Stromal cell of bone marrow (primary cell): ENCODE measurements around the gene CAMK1D.
A peak's percentile ranks its signal among the peaks of the same experiment; 100 is the strongest.
"Not testable (repeated sequence)": the region's sequence is repeated elsewhere in the genome, so short reads cannot be mapped to it uniquely, and the experiment has no call there.

Experiments
- DNase-seq: peaks from one replicate; pipeline ENCODE4 v3.0.0-alpha.2; 2012; ENCODE audit warnings: low read depth

Gene CAMK1D

GRCh38 chr10:12725580-12725888, 376.2 kb downstream of the CAMK1D start:
- not testable (repeated sequence) for DNase-seq

- DNase-seq, result no peak
Observed at GRCh38 chr10:12726971-12727831, 377.9 kb downstream of the CAMK1D start.

GRCh38 chr10:12727832-12728215, 378.5 kb downstream of the CAMK1D start:
- no peak for DNase-seq

- DNase-seq, result no peak
Observed at GRCh38 chr10:12728494-12728893, 379.1 kb downstream of the CAMK1D start.

GRCh38 chr10:12729885-12730284, 380.5 kb downstream of the CAMK1D start:
- no peak for DNase-seq

GRCh38 chr10:12730809-12731519, 381.6 kb downstream of the CAMK1D start:
- peak; percentile 71 for DNase-seq

GRCh38 chr10:12733271-12733670, 383.9 kb downstream of the CAMK1D start:
- DNase-seq, result no peak

GRCh38 chr10:12735843-12736462, 386.6 kb downstream of the CAMK1D start:
- no peak for DNase-seq

GRCh38 chr10:12740813-12741212, 391.5 kb downstream of the CAMK1D start:
- DNase-seq, result no peak

GRCh38 chr10:12741360-12741804, 392.0 kb downstream of the CAMK1D start:
- no peak for DNase-seq

GRCh38 chr10:12742771-12743170, 393.4 kb downstream of the CAMK1D start:
- no peak for DNase-seq

- DNase-seq, result not testable (repeated sequence)
Observed at GRCh38 chr10:12743466-12743865, 394.1 kb downstream of the CAMK1D start.

- DNase-seq, result no peak
Observed at GRCh38 chr10:12743941-12744340, 394.6 kb downstream of the CAMK1D start.

- DNase-seq, result no peak
Observed at GRCh38 chr10:12748186-12748585, 398.8 kb downstream of the CAMK1D start.

GRCh38 chr10:12749760-12750478, 400.6 kb downstream of the CAMK1D start:
- DNase-seq, result no peak

- no peak for DNase-seq
Observed at GRCh38 chr10:12750526-12751201, 401.3 kb downstream of the CAMK1D start.

GRCh38 chr10:12755075-12755474, 405.7 kb downstream of the CAMK1D start:
- DNase-seq, result no peak

- no peak for DNase-seq
Observed at GRCh38 chr10:12757351-12757750, 408.0 kb downstream of the CAMK1D start.

- DNase-seq, result no peak
Observed at GRCh38 chr10:12758271-12758670, 408.9 kb downstream of the CAMK1D start.

GRCh38 chr10:12766223-12766622, 416.9 kb downstream of the CAMK1D start:
- no peak for DNase-seq
